Body of pancreas (tissue), 4 donors: ENCODE data around the gene TRPV2. TPM values are rescaled to one million over a fixed set of nuclear protein-coding genes. Genes with fewer than 3 reads are reported as not detected.
"Not testable (repeated sequence)": the region's sequence is repeated elsewhere in the genome, so short reads cannot be mapped to it uniquely, and the experiment has no call there.

Source experiments
- ATAC-seq: fragments of 150-250 bp; one replicate; pipeline ENCODE4 v1.9.1; 2016
- DNase-seq, 4 donors: peaks; one replicate each; pipeline ENCODE4 v3.0.0-alpha.2; 2019
- H3K27ac ChIP-seq, 4 donors: fragments of 200-600 bp; sonication (generic); 1 replicate in 3 of 4; 2 replicates in 1 of 4; pipeline versions ENCODE4 v1.5.1 to v1.6.1; 2016 to 2019; ENCODE audit warnings: mild to moderate bottlenecking in 1 of 4, mixed read lengths in 1 of 4, moderate library complexity in 1 of 4
- H3K27me3 ChIP-seq, 2 donors: fragments of 200-600 bp; sonication (generic); one replicate each; pipeline ENCODE4 v1.6.0; 2016; ENCODE audit warnings: mild to moderate bottlenecking in 1 of 2
- H3K36me3 ChIP-seq, 2 donors: fragments of 200-600 bp; sonication (generic); replicated peaks in 1 of 2; 2 replicates each; pipeline ENCODE4 v1.5.1; 2016; ENCODE audit warnings: low read depth in 2 of 2; ENCODE audit not compliant: insufficient read depth in 1 of 2
- H3K4me1 ChIP-seq: fragments of 200-600 bp; sonication (generic); one replicate; pipeline ENCODE4 v1.6.0; 2016
- H3K4me3 ChIP-seq, 2 donors: fragments of 200-600 bp; sonication (generic); 1 replicate in 1 of 2; 2 replicates in 1 of 2; pipeline ENCODE4 v1.5.1; 2016 to 2019
- H3K9me3 ChIP-seq, 3 donors: fragments of 200-600 bp; sonication (generic); 1 replicate in 2 of 3; 2 replicates in 1 of 3; pipeline ENCODE4 v1.5.1; 2016
- CTCF ChIP-seq, 7 experiments: fragments of 450-650 bp in 4 of 7; fragments of 200-600 bp in 3 of 7; sonication (generic) in 3 of 7; IDR thresholded peaks; one replicate each; pipeline ENCODE4 v1.5.1; 2016 to 2019; ENCODE audit warnings: antibody characterized with exemption in 7 of 7
- POLR2A ChIP-seq, 3 donors: fragments of 450-650 bp; IDR thresholded peaks; one replicate each; pipeline ENCODE4 v1.6.1; 2016; ENCODE audit warnings: antibody characterized with exemption in 3 of 3, mild to moderate bottlenecking in 2 of 3
- WGBS, 2 donors: methylation state at CpG; one replicate each; pipeline ENCODE4 v1.1.5; 2017; 5-methylcytosine and 5-hydroxymethylcytosine counted together
- intact Hi-C: fragments of 100-400 bp; cut with DNase I; formaldehyde crosslinking; loops from one replicate; pipeline ENCODE4 v1.15.1; 2023
- total RNA-seq, 2 donors: library from RNA; depleted of rRNA; stranded (reverse); fragments of >200 nt; gene quantifications; one replicate each; pipeline ENCODE4 v1.1.0, GENCODE V29; 2016

Gene TRPV2
- total RNA-seq, 2 donors from 2014 or later: 4.7 to 30.7 TPM

GRCh38 chr17:16383216-16383615 is 32.2 kb upstream of the TRPV2 start:
- WGBS, 2 donors: 43 to 56% methylated on average over 4 of the region's 4 CpGs
- H3K4me3 ChIP-seq: no peak overlapping the region
- intact Hi-C loops: loop anchor here (10.0 kb wide), 1 partner anchor 142 kb away; no protein-coding TSS in a partner anchor
- H3K4me1 ChIP-seq: peaks cover 69% of the 10 kb centered on the region
- peak overlapping the region in 1 of 4 donors; percentile 95 for H3K27ac ChIP-seq
- H3K9me3 ChIP-seq: no peaks in the 10 kb centered on the region
- no peak for ATAC-seq
- TF ChIP-seq POLR2A (IDR thresholded peaks at IDR 0.05) (no peak), CTCF (IDR thresholded peaks at IDR 0.05) (no peak)
- DNase-seq: no peak
- no peaks in the 10 kb centered on the region for H3K27me3 ChIP-seq
- peaks cover 6% of the 10 kb centered on the region in 2 donors for H3K36me3 ChIP-seq

- H3K4me3 ChIP-seq: no peak overlapping the region
- H3K27ac ChIP-seq: no peak overlapping the region
- DNase-seq: no peak
- intact Hi-C loops: loop anchor here (10.0 kb wide), 1 partner anchor 141 kb away; no protein-coding TSS in a partner anchor
- no peaks in the 10 kb centered on the region for H3K9me3 ChIP-seq
- TF ChIP-seq CTCF (IDR thresholded peaks at IDR 0.05) (no peak), POLR2A (IDR thresholded peaks at IDR 0.05) (no peak)
- peaks cover 6% of the 10 kb centered on the region in 2 donors for H3K36me3 ChIP-seq
- ATAC-seq: no peak
- no peaks in the 10 kb centered on the region for H3K27me3 ChIP-seq
- peaks cover 63% of the 10 kb centered on the region for H3K4me1 ChIP-seq
- WGBS, 2 donors: 75 to 80% methylated on average over 5 of the region's 5 CpGs
These were observed 31.5 kb upstream of the TRPV2 start for GRCh38 chr17:16383772-16384287.

GRCh38 chr17:16384557-16384956 is 30.8 kb upstream of the TRPV2 start:
- intact Hi-C loops: loop anchor here (10.0 kb wide), 1 partner anchor 140 kb away; no protein-coding TSS in a partner anchor

GRCh38 chr17:16386126-16386507 is 29.3 kb upstream of the TRPV2 start:
- intact Hi-C loops: loop anchor here (10.0 kb wide), 1 partner anchor 139 kb away; no protein-coding TSS in a partner anchor
- H3K9me3 ChIP-seq, H3K36me3 ChIP-seq, H3K4me3 ChIP-seq, DNase-seq, H3K27me3 ChIP-seq, ATAC-seq: not testable (repeated sequence)
- 46 to 61% methylated on average over 23 of the region's 23 CpGs for WGBS, 2 donors
- H3K4me1 ChIP-seq: peaks cover 47% of the 10 kb centered on the region
- peak overlapping the region in 3 of 4 donors; percentile 62 to 80 (median 75) for H3K27ac ChIP-seq

More at GRCh38 chr17:16384557-16384956, 30.8 kb upstream of the TRPV2 start:
- ATAC-seq (no peak), DNase-seq (no peak)
- WGBS, 2 donors: 67 to 73% methylated on average over 5 of the region's 5 CpGs
- Histone ChIP-seq H3K9me3 (no peaks in the 10 kb centered on the region), H3K27me3 (no peaks in the 10 kb centered on the region), H3K4me3 (no peak overlapping the region), H3K27ac (no peak overlapping the region), H3K36me3 (peaks cover 6% of the 10 kb centered on the region in 2 donors), H3K4me1 (peaks cover 56% of the 10 kb centered on the region)
- TF ChIP-seq CTCF (IDR thresholded peaks at IDR 0.05): no peak
- no peak for TF ChIP-seq POLR2A (IDR thresholded peaks at IDR 0.05)

- Histone ChIP-seq H3K9me3 (no peaks in the 10 kb centered on the region), H3K27ac (no peak overlapping the region), H3K27me3 (no peaks in the 10 kb centered on the region), H3K4me1 (peaks cover 15% of the 10 kb centered on the region), H3K4me3 (no peak overlapping the region), H3K36me3 (no peaks in the 10 kb centered on the region)
- ATAC-seq (no peak), DNase-seq (no peak)
- TF ChIP-seq CTCF (IDR thresholded peaks at IDR 0.05) (no peak), POLR2A (IDR thresholded peaks at IDR 0.05) (no peak)
- intact Hi-C loops: loop anchor here (10.0 kb wide), 1 partner anchor 53 kb away; no protein-coding TSS in a partner anchor
- WGBS, 2 donors: 96 to 100% methylated on average over 1 to 13 of the region's 13 CpGs
These were observed 23.9 kb upstream of the TRPV2 start for GRCh38 chr17:16391451-16391850.

- not testable (repeated sequence) for H3K9me3 ChIP-seq, H3K36me3 ChIP-seq, ATAC-seq, H3K27ac ChIP-seq, H3K27me3 ChIP-seq, H3K4me1 ChIP-seq, DNase-seq, H3K4me3 ChIP-seq
- 83 to 84% methylated on average over 8 to 11 of the region's 11 CpGs for WGBS, 2 donors
- intact Hi-C loops: loop anchor here (10.0 kb wide), 1 partner anchor 52 kb away; no protein-coding TSS in a partner anchor
These were observed 22.9 kb upstream of the TRPV2 start for GRCh38 chr17:16392491-16392890.

- H3K4me1 ChIP-seq: peaks cover 26% of the 10 kb centered on the region
- H3K9me3 ChIP-seq, H3K27me3 ChIP-seq, H3K36me3 ChIP-seq, H3K4me3 ChIP-seq, H3K27ac ChIP-seq, DNase-seq, ATAC-seq: not testable (repeated sequence)
- intact Hi-C loops: loop anchor here (10.0 kb wide), 1 partner anchor 49 kb away; no protein-coding TSS in a partner anchor
- WGBS, 2 donors: 79 to 81% methylated on average over 4 of the region's 4 CpGs
These were observed 19.5 kb upstream of the TRPV2 start for GRCh38 chr17:16395887-16396286.

GRCh38 chr17:16396693-16397092 is 18.7 kb upstream of the TRPV2 start:
- intact Hi-C loops: loop anchor here (10.0 kb wide), 1 partner anchor 48 kb away; no protein-coding TSS in a partner anchor
- not testable (repeated sequence) for H3K9me3 ChIP-seq, H3K4me3 ChIP-seq, ATAC-seq, H3K27ac ChIP-seq, DNase-seq, H3K36me3 ChIP-seq, H3K27me3 ChIP-seq
- 88 to 93% methylated on average over 2 of the region's 2 CpGs for WGBS, 2 donors
- peaks cover 29% of the 10 kb centered on the region for H3K4me1 ChIP-seq
